Endothelial cell of hepatic sinusoid (primary cell): ENCODE measurements around the gene CEP164.

Experiments
- in situ Hi-C: cut with HindIII; loops from 2 replicates; pipeline ENCODE4 v1.10.0; 2017; ENCODE audit warnings: low sequenced_read_pairs

Gene CEP164

GRCh38 chr11:117458275-117459122, 130.8 kb downstream of the CEP164 start:
- in situ Hi-C loops, result no loop called here

GRCh38 chr11:117459123-117459978, 131.7 kb downstream of the CEP164 start:
- in situ Hi-C loops, result no loop called here

- in situ Hi-C loops, result no loop called here
Observed at GRCh38 chr11:117459979-117460300, 132.3 kb downstream of the CEP164 start.

GRCh38 chr11:117461396-117462182, 133.9 kb downstream of the CEP164 start:
- in situ Hi-C loops, result no loop called here

- in situ Hi-C loops, result no loop called here
Observed at GRCh38 chr11:117462183-117462863, 134.7 kb downstream of the CEP164 start.

GRCh38 chr11:117462864-117463247, 135.2 kb downstream of the CEP164 start:
- in situ Hi-C loops, result no loop called here
